Measurements from ENCODE around the gene SERINC4.
A peak's percentile ranks its signal among the peaks of the same experiment; 100 is the strongest.
"Not testable (repeated sequence)": the region's sequence is repeated elsewhere in the genome, so short reads cannot be mapped to it uniquely, and the experiment has no call there.

Gene SERINC4

DNA sequence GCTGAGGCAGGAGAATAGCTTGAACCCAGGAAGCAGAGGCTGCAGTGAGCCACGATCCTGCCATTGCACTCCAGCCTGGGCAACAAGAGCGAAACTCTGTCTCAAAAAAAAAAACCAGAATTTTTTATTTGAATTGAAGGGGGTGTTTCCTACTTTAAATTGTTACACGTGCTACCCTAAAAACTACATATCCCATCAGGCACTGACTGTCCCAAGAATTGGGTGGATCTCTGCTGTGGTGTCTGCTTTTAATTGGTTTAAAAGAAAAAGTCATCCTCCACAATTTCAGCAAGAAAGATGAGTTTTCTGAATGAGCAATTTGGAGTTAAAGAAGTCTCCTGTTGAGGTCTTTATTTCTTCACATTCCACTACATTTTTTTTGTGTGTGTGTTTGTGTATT is 51.6 kb downstream of the SERINC4 start:
- no peak for DNase-seq

GRCh38 chr15:43746903-43747309 is 53.1 kb downstream of the SERINC4 start:
- DNase-seq, result not testable (repeated sequence)

DNA sequence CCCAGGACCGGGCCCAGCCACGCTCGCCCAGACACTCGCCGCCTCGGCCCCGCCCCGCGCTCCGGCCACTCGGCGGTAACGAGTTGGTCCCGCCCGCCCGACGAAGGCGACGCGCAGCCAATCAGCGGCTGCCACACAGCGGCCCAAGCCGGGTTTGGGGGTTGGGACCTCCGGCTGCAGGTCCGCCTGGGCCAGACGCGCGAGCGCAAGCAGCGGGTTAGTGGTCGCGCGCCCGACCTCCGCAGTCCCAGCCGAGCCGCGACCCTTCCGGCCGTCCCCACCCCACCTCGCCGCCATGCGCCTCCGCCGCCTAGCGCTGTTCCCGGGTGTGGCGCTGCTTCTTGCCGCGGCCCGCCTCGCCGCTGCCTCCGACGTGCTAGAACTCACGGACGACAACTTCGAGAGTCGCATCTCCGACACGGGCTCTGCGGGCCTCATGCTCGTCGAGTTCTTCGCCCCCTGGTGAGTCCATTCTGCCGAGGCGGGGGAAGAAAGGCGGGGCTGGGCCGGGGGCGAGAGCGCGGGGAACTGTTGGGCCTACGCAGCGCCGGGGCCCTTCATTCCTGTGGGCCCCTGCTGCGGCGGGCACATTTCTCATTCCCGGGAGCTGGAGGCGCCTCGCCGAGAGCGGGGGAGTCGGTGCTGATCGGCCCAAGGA is 53.6 kb downstream of the SERINC4 start, which contains the start of gene PDIA3:
Gene PDIA3, plus strand, starts transcription at position 194 of the 658 bp plus-strand sequence. Its CDS starts 102 bp downstream, at position 296.
- DNase-seq, result peak; percentile 65
